Measurements from ENCODE around the gene NPIPB2. TPM values are rescaled to one million over a fixed set of nuclear protein-coding genes. Genes with fewer than 3 reads are reported as not detected.
"Not testable (repeated sequence)": the region's sequence is repeated elsewhere in the genome, so short reads cannot be mapped to it uniquely, and the experiment has no call there.

Gene NPIPB2
- total RNA-seq (2014; rRNA removed; shearing (Covaris generic)), result 2.6 and 4.3 TPM in 2 replicates

- H3K4me1 ChIP-seq; H3K27ac ChIP-seq; H3K36me3 ChIP-seq; H3K27me3 ChIP-seq; H3K4me3 ChIP-seq; DNase-seq; H3K9me3 ChIP-seq (replicated peaks): not testable (repeated sequence)
These were observed at the start of gene NPIPB2 for GRCh38 chr16:11941945-11942344. NPIPB2 (minus strand) TSS chr16:11942045; CDS start chr16:11942045, 0 bp downstream.

DNA sequence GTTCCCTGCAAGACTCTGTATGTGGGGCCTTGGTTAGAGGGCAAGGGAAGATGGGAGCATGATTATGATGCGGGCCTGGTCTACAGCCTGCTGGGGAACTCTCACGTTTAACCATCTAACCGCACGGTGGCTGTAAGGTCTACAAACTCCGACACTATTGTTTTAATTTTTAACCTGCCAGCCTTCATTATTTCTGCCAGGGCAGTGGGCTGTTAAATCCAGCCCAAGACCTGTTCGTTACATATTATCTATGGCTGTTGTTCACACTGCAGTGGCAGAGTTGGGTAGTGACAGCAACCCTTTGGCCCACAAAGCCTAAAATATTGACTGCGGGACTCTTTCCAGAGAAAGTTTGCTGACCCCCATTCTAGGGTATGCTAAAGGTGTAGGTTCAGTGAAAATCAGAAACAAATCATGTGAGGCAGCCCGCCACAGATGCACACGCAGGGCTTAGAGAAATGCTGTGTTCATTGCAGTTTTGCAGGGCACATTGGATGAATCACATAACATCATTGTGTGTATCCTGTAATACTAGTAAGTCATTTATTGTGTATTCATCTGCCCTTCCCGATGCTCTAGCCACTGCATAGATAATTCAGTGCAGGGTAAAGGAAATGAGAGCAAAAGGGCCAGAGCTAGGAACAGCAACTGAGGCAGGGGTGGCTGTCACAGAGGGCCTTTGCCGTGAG, 49.0 kb upstream of the NPIPB2 start:
- Histone ChIP-seq H3K9me3 (replicated peaks) (no peaks in the 10 kb centered on the region), H3K27me3 (no peaks in the 10 kb centered on the region), H3K27ac (no peak overlapping the region), H3K4me3 (no peak overlapping the region), H3K36me3 (no peaks in the 10 kb centered on the region), H3K4me1 (peaks cover 10% of the 10 kb centered on the region)
- no peak for DNase-seq

DNA sequence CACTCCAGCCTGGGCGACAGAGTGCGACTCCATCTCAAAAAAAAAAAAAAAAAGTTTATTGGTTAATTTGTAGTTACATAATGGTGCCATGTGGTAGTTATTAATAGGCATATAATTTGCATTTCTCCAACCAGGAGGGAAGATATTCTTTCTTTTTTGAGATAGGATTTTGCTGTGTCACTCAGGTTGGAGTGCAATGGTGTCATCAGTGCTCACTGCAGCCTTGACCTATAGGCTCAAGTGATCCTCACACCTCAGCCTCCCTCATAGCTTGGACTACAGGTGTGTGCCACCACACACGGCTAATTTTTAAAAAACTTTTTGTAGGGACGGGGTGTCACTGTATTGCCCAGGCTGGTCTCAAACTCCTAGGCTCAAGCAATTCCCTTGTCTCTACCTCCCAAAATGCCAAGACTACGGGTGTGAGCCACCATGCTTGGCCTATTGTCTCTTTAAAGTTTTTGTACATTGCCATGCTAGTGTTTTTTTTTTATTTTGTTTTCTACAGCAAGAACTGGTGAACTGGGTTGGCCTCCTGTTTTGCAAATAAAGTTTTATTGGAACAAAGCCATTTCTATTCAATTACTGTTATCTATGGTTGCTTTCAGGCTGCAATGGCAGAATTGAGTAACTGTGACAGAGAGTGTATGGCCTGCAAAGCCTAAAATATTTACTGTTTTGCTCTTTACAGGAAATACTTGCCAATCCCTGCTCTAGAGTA, 46.6 kb upstream of the NPIPB2 start:
- H3K27me3 ChIP-seq, result no peaks in the 10 kb centered on the region
- no peak overlapping the region for H3K27ac ChIP-seq
- H3K4me1 ChIP-seq, result no peaks in the 10 kb centered on the region
- no peak for DNase-seq
- H3K9me3 ChIP-seq (replicated peaks), result no peaks in the 10 kb centered on the region
- H3K4me3 ChIP-seq, result no peak overlapping the region
- H3K36me3 ChIP-seq, result no peaks in the 10 kb centered on the region

DNA sequence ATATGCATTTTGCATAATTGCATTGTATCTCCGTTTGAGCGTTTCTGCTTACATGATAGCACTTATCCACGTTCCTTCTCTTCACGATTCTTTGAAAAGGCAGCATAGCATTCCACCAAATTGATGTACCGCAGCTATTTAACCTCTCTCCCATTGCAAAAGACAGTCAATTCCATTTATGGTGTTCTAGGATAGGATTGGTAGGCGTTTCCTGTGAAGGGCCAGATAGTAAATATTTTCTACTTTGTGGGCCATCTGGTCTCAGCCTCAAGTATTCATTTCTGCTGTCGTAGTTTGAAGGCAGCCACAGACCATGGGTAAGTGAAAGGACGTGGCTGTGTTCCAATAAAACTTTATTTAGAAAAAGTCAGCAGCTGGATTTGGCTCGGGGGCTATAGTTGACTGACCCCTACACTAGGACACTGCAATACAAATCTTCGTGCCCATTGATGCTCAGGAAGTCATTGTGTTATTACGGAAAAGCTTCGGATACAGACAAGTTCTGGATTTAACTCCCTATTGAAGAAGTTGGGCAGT, 44.7 kb upstream of the NPIPB2 start:
- Histone ChIP-seq H3K9me3 (replicated peaks) (no peaks in the 10 kb centered on the region), H3K4me1 (no peaks in the 10 kb centered on the region), H3K36me3 (no peaks in the 10 kb centered on the region), H3K4me3 (no peak overlapping the region), H3K27ac (no peak overlapping the region), H3K27me3 (no peaks in the 10 kb centered on the region)
- no peak for DNase-seq

- H3K9me3 ChIP-seq (replicated peaks), result no peaks in the 10 kb centered on the region
- H3K36me3 ChIP-seq, result no peaks in the 10 kb centered on the region
- no peaks in the 10 kb centered on the region for H3K27me3 ChIP-seq
- no peaks in the 10 kb centered on the region for H3K4me1 ChIP-seq
- H3K27ac ChIP-seq, result no peak overlapping the region
- no peak for DNase-seq
- no peak overlapping the region for H3K4me3 ChIP-seq
These were observed 43.4 kb upstream of the NPIPB2 start for GRCh38 chr16:11985250-11985649.

DNA sequence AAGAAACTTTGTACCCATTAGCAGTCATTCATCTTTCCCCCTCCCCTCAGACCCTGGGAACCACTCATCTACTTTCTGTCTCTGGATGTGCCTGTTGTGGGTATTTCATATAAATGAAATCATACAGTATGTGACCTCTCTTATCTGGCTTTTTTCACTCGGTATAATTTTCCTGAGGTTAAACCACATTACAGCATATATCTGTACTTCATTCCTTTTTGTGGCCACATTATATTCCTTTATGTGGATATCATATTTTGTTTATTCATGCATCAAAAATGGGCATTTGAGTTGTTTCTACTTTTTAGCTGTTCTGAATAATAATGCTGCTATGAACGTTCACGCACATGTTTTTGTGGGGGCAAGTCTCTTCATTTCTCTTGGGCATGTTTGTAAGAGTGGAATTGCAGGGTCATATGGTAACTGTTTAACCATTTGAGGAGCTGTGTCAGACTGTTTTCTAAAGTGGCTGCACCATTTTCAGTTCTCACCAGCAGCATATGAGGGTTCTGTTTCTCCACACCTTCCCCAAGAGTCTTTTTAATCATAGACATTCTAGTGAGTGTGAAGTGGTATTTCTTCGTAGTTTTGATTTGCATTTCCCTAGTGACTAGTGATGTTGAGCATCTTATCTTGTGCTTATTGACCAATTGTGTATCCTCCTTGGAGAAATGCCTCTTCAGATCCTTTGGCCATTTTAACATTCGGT, 38.4 kb upstream of the NPIPB2 start:
- DNase-seq, result no peak
- H3K9me3 ChIP-seq (replicated peaks), result no peaks in the 10 kb centered on the region
- no peaks in the 10 kb centered on the region for H3K36me3 ChIP-seq
- no peaks in the 10 kb centered on the region for H3K4me1 ChIP-seq
- H3K27me3 ChIP-seq, result no peaks in the 10 kb centered on the region
- no peak overlapping the region for H3K27ac ChIP-seq
- no peak overlapping the region for H3K4me3 ChIP-seq

- H3K4me1 ChIP-seq, result no peaks in the 10 kb centered on the region
These were observed 37.3 kb upstream of the NPIPB2 start for GRCh38 chr16:11979013-11979672.

GRCh38 chr16:11978080-11978479, 36.2 kb upstream of the NPIPB2 start:
- no peak overlapping the region for H3K27ac ChIP-seq
- H3K4me1 ChIP-seq, result no peaks in the 10 kb centered on the region
- no peak overlapping the region for H3K4me3 ChIP-seq
- no peaks in the 10 kb centered on the region for H3K27me3 ChIP-seq
- H3K9me3 ChIP-seq (replicated peaks), result no peaks in the 10 kb centered on the region
- DNase-seq, result no peak
- no peaks in the 10 kb centered on the region for H3K36me3 ChIP-seq

More at GRCh38 chr16:11979013-11979672, 37.3 kb upstream of the NPIPB2 start:
- Histone ChIP-seq H3K36me3 (no peaks in the 10 kb centered on the region), H3K9me3 (replicated peaks) (no peaks in the 10 kb centered on the region), H3K27ac (no peak overlapping the region), H3K27me3 (no peaks in the 10 kb centered on the region), H3K4me3 (no peak overlapping the region)
- DNase-seq, result no peak

DNA sequence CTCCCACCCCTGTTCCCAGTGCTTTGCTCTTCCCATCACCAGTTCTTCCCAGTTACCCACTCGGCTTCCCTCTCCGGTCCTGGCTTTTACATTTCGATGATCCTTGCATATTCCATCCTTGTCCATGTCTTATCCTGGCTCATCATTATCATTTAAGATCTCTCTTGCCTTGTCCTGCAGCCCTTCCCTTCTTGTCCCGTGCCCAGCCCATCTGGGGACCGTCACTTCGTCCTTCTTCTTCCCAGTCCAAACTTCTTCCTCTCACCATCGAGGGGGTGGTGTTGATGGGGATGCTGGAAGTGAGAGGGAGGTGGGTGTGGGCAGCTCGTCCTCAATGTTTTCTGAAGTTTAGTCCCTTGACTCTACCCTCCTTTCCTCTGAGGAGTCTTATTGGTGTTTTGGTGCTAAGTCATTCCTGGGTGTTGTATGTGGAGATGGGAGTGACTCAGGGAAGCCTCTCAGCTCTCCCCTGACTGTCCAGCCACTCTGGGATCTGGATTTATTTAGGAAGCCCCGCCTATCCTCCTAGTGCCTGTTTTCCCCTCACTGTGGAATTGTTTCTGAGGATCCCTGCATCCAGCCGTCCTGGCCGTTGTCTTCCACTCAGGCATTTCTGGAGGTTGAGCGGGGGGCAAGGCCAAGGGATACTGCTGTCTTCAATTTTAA, 35.7 kb upstream of the NPIPB2 start:
- no peaks in the 10 kb centered on the region for H3K36me3 ChIP-seq
- no peaks in the 10 kb centered on the region for H3K9me3 ChIP-seq (replicated peaks)
- H3K27ac ChIP-seq, result no peak overlapping the region
- no peaks in the 10 kb centered on the region for H3K27me3 ChIP-seq
- H3K4me1 ChIP-seq, result no peaks in the 10 kb centered on the region
- DNase-seq, result peak; percentile 5 to 38
- peak overlapping the region; percentile 98 for H3K4me3 ChIP-seq

DNA sequence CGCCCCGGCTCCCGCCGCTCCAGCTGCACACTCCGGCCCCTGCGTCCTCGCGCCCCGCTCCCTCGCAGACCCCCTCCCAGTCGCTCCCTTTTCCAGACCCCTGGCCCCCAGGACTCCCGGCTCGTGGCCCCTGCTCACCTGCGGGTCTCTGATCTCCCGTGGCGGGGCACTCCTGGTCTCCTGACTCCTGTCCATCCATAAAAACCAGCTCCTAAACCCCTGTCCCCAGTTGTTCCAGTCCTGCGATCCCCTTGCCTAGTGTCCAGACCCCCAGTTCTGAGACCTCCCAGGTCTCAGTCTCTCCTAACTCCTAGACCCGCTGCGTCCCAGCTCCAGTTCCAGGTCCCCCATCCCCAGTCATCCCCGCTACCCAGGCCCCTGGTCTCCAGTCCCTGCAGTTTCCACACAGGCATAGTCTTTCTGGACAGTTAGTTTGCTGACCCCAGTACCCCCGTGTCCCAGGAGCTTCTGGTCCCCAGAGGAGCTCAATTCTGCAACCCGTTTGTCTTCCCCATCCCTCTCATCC, 35.1 kb upstream of the NPIPB2 start:
- H3K27me3 ChIP-seq, result no peaks in the 10 kb centered on the region
- no peaks in the 10 kb centered on the region for H3K36me3 ChIP-seq
- H3K27ac ChIP-seq, result no peak overlapping the region
- peak overlapping the region; percentile 98 for H3K4me3 ChIP-seq
- H3K9me3 ChIP-seq (replicated peaks), result no peaks in the 10 kb centered on the region
- DNase-seq, result peak in 1 of 2 experiments; percentile 19
- no peaks in the 10 kb centered on the region for H3K4me1 ChIP-seq

DNA sequence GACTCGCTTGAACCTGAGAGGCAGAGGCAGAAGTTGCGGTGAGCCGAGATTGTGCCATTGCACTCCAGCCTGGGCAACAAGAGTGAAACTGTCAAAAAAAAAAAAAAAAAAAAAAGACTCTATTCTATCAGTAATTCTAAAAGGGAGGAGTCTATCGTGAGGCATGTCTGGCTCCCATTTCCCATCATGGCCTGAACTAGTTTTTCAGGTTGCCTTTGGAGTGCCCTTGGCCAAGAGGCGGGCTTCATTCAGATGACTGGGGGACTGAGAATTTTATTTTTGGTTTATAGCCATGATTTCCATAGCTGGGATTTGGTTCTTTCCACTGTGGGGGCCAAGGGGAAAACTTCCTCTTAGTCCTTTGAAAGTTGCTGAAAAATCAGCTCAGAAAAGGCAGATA, 31.2 kb upstream of the NPIPB2 start:
- DNase-seq, result no peak

DNA sequence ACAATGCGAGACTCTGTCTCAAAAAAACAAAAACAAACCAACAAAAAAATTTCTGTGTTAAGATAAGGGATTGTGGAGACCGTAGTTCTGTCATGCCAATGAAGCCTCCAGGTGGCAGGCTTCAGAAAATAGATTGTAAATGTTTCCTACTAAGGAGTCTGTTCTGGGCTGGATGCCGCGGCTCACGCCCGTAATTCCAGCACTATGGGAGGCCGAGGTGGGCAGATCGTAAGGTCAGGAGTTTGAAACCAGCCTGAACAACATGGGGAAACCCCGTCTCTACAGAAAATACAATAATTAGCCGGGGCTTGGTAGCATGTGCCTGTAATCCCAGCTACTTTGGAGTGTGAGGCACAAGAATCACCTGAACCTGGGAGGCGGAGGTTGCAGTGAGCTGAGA, 30.3 kb upstream of the NPIPB2 start:
- DNase-seq, result no peak
- H3K9me3 ChIP-seq (replicated peaks), result no peaks in the 10 kb centered on the region
- no peak overlapping the region for H3K27ac ChIP-seq

More for the DNA sequence above, 31.2 kb upstream of the NPIPB2 start:
- Histone ChIP-seq H3K36me3 (no peaks in the 10 kb centered on the region), H3K4me3 (no peak overlapping the region), H3K27ac (no peak overlapping the region), H3K4me1 (no peaks in the 10 kb centered on the region), H3K9me3 (replicated peaks) (no peaks in the 10 kb centered on the region), H3K27me3 (no peaks in the 10 kb centered on the region)

GRCh38 chr16:11970292-11970691, 28.4 kb upstream of the NPIPB2 start:
- H3K4me1 ChIP-seq, DNase-seq, H3K27ac ChIP-seq: not testable (repeated sequence)

More for the DNA sequence above, 30.3 kb upstream of the NPIPB2 start:
- H3K4me1 ChIP-seq, result no peaks in the 10 kb centered on the region
- no peaks in the 10 kb centered on the region for H3K27me3 ChIP-seq
- no peaks in the 10 kb centered on the region for H3K36me3 ChIP-seq
- H3K4me3 ChIP-seq, result no peak overlapping the region

DNA sequence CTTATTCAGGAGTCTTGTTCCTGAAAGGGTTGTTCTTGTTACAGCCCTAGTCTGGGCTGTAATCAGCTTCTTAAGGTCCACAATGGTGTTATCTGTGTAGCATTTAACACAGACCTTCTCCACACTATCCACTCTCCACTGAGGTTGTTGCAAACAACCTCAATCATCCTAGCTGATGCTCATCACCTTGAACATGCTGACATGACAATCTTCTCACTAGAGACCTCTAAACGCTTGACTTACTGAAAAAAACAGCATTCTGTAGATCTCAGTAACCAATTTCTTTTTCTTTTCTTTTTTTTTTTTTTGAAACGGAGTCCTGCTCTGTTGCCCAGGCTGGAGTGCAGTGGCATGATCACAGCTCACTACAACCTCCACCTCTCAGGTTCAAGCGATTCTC, 26.7 kb upstream of the NPIPB2 start:
- H3K9me3 ChIP-seq (replicated peaks), result no peaks in the 10 kb centered on the region
- no peak overlapping the region for H3K4me3 ChIP-seq
- H3K27me3 ChIP-seq, result 0 out of 2 replicates have a peak, but pooled peaks cover 3% of the 10 kb centered on the region
- no peaks in the 10 kb centered on the region for H3K36me3 ChIP-seq
- H3K27ac ChIP-seq, result no peak overlapping the region
- no peaks in the 10 kb centered on the region for H3K4me1 ChIP-seq
- DNase-seq, result no peak

More at GRCh38 chr16:11970292-11970691, 28.4 kb upstream of the NPIPB2 start:
- not testable (repeated sequence) for H3K4me3 ChIP-seq; H3K36me3 ChIP-seq; H3K9me3 ChIP-seq (replicated peaks); H3K27me3 ChIP-seq

All from SJCRH30 (cell line).